HEK293 (cell line): Measurements from ENCODE around the gene TAF8.

Experiments
- CTCF ChIP-seq: fragments of 450-650 bp; formaldehyde crosslinking; IDR thresholded peaks from 2 replicates; pipeline ENCODE4 v1.5.1; 2016; ENCODE audit warnings: missing biosample characterization, missing genetic modification characterization
- INSM2 ChIP-seq: fragments of 450-650 bp; formaldehyde crosslinking; IDR thresholded peaks from 2 replicates; pipeline ENCODE4 v1.5.1; 2016; ENCODE audit warnings: missing biosample characterization, missing genetic modification characterization
- KLF8 ChIP-seq: fragments of 450-650 bp; formaldehyde crosslinking; IDR thresholded peaks from 2 replicates; pipeline ENCODE4 v1.5.1; 2016; ENCODE audit warnings: missing biosample characterization, missing genetic modification characterization
- KLF9 ChIP-seq: fragments of 450-650 bp; formaldehyde crosslinking; IDR thresholded peaks from 2 replicates; pipeline ENCODE4 v1.5.1; 2016; ENCODE audit warnings: missing biosample characterization, missing genetic modification characterization, low read depth
- MYNN ChIP-seq: fragments of 450-650 bp; formaldehyde crosslinking; IDR thresholded peaks from 2 replicates; pipeline ENCODE4 v1.5.1; 2016; ENCODE audit warnings: missing biosample characterization, missing genetic modification characterization, borderline replicate concordance
- OSR2 ChIP-seq: fragments of 450-650 bp; formaldehyde crosslinking; IDR thresholded peaks from 2 replicates; pipeline ENCODE4 v1.5.1; 2016; ENCODE audit warnings: missing biosample characterization, missing genetic modification characterization
- PRDM4 ChIP-seq: fragments of 450-650 bp; formaldehyde crosslinking; IDR thresholded peaks from 2 replicates; pipeline ENCODE4 v1.5.1; 2017; ENCODE audit warnings: missing biosample characterization, missing genetic modification characterization
- ZBTB21 ChIP-seq: fragments of 450-650 bp; formaldehyde crosslinking; IDR thresholded peaks from 2 replicates; pipeline ENCODE4 v1.5.1; 2017; ENCODE audit warnings: missing biosample characterization, missing genetic modification characterization
- ZEB2 ChIP-seq: fragments of 450-650 bp; formaldehyde crosslinking; IDR thresholded peaks from 2 replicates; pipeline ENCODE4 v1.5.1; 2016; ENCODE audit warnings: missing biosample characterization, missing genetic modification characterization
- ZIC2 ChIP-seq: fragments of 450-650 bp; formaldehyde crosslinking; IDR thresholded peaks from 2 replicates; pipeline ENCODE4 v1.5.1; 2016; ENCODE audit warnings: missing biosample characterization, missing genetic modification characterization
- ZNF10 ChIP-seq: fragments of 450-650 bp; formaldehyde crosslinking; IDR thresholded peaks from 2 replicates; pipeline ENCODE4 v1.5.1; 2017; ENCODE audit warnings: missing biosample characterization, missing genetic modification characterization
- ZNF146 ChIP-seq: fragments of 450-650 bp; formaldehyde crosslinking; IDR thresholded peaks from 2 replicates; pipeline ENCODE4 v1.5.1; 2016; ENCODE audit warnings: missing biosample characterization, missing genetic modification characterization
- ZNF169 ChIP-seq: fragments of 450-650 bp; formaldehyde crosslinking; IDR thresholded peaks from 2 replicates; pipeline ENCODE4 v1.5.1; 2016; ENCODE audit warnings: missing biosample characterization, missing genetic modification characterization
- ZNF175 ChIP-seq: fragments of 450-650 bp; formaldehyde crosslinking; IDR thresholded peaks from 2 replicates; pipeline ENCODE4 v1.5.1; 2016; ENCODE audit warnings: missing biosample characterization, missing genetic modification characterization
- ZNF2 ChIP-seq: fragments of 450-650 bp; formaldehyde crosslinking; IDR thresholded peaks from 2 replicates; pipeline ENCODE4 v1.5.1; 2016; ENCODE audit warnings: missing biosample characterization, missing genetic modification characterization
- ZNF202 ChIP-seq: fragments of 450-650 bp; formaldehyde crosslinking; IDR thresholded peaks from 2 replicates; pipeline ENCODE4 v1.5.1; 2016; ENCODE audit warnings: missing biosample characterization, missing genetic modification characterization, borderline replicate concordance
- ZNF24 ChIP-seq: fragments of 450-650 bp; formaldehyde crosslinking; IDR thresholded peaks from 2 replicates; pipeline ENCODE4 v1.5.1; 2016; ENCODE audit warnings: missing biosample characterization, missing genetic modification characterization
- ZNF324 ChIP-seq: fragments of 450-650 bp; formaldehyde crosslinking; IDR thresholded peaks from 2 replicates; pipeline ENCODE4 v1.5.1; 2016; ENCODE audit warnings: missing biosample characterization, missing genetic modification characterization
- ZNF335 ChIP-seq: fragments of 450-650 bp; formaldehyde crosslinking; conservative IDR thresholded peaks from 2 replicates; pipeline ENCODE4 v1.5.1; 2016; ENCODE audit warnings: missing biosample characterization, missing genetic modification characterization
- ZNF362 ChIP-seq: fragments of 450-650 bp; formaldehyde crosslinking; IDR thresholded peaks from 2 replicates; pipeline ENCODE4 v1.5.1; 2016; ENCODE audit warnings: missing biosample characterization, missing genetic modification characterization
- ZNF398 ChIP-seq: fragments of 450-650 bp; formaldehyde crosslinking; IDR thresholded peaks from 2 replicates; pipeline ENCODE4 v1.5.1; 2017; ENCODE audit warnings: missing biosample characterization, missing genetic modification characterization
- ZNF596 ChIP-seq: fragments of 450-650 bp; IDR thresholded peaks from 2 replicates; pipeline ENCODE4 v1.5.0; 2018; ENCODE audit warnings: missing biosample characterization, mild to moderate bottlenecking, missing genetic modification characterization, moderate library complexity
- ZNF600 ChIP-seq: fragments of 450-650 bp; formaldehyde crosslinking; IDR thresholded peaks from 2 replicates; pipeline ENCODE4 v1.5.1; 2016; ENCODE audit warnings: missing biosample characterization, missing genetic modification characterization
- ZNF629 ChIP-seq: fragments of 450-650 bp; formaldehyde crosslinking; IDR thresholded peaks from 2 replicates; pipeline ENCODE4 v1.5.1; 2017; ENCODE audit warnings: missing biosample characterization, missing genetic modification characterization
- ZNF639 ChIP-seq: fragments of 450-650 bp; formaldehyde crosslinking; IDR thresholded peaks from 2 replicates; pipeline ENCODE4 v1.5.1; 2016; ENCODE audit warnings: missing biosample characterization, missing genetic modification characterization
- ZNF692 ChIP-seq: fragments of 450-650 bp; formaldehyde crosslinking; IDR thresholded peaks from 2 replicates; pipeline ENCODE4 v1.5.1; 2016; ENCODE audit warnings: missing biosample characterization, missing genetic modification characterization
- ZSCAN30 ChIP-seq: fragments of 450-650 bp; IDR thresholded peaks from 2 replicates; pipeline ENCODE4 v1.5.1; 2018; ENCODE audit warnings: missing biosample characterization, mild to moderate bottlenecking, missing genetic modification characterization, moderate library complexity

TAF8 gene

GRCh38 chr6:42028234-42029061 is 21.9 kb upstream of the TAF8 start (continued):
- no peak for TF ChIP-seq CTCF (tag by site-specific recombination)
- peak; percentile 56; the same call in 1 of the 2 replicates for TF ChIP-seq ZNF24 (tag by site-specific recombination)
- 0 out of 2 replicates have a peak, but pooled peaks have one; percentile 34 for TF ChIP-seq ZNF10 (tag by site-specific recombination)
- TF ChIP-seq ZBTB21 (tag by site-specific recombination) = peak; percentile 51; the same call in 1 of the 2 replicates
- peak; percentile 53 for TF ChIP-seq ZIC2 (tag by site-specific recombination)
- peak; percentile 89 for TF ChIP-seq ZNF629 (tag by site-specific recombination)
- peak; percentile 41; the same call in 1 of the 2 replicates for TF ChIP-seq KLF8 (tag by site-specific recombination)
- TF ChIP-seq INSM2 (tag by site-specific recombination) = peak; percentile 31; the same call in 1 of the 2 replicates
- no peak for TF ChIP-seq ZNF175
- peak; percentile 47; the same call in 1 of the 2 replicates for TF ChIP-seq ZNF692 (tag by site-specific recombination)
- 0 out of 2 replicates have a peak, but pooled peaks have one; percentile 13 for TF ChIP-seq ZSCAN30 (tag by site-specific recombination)
- peak; percentile 28; the same call in 1 of the 2 replicates for TF ChIP-seq OSR2
- TF ChIP-seq ZNF335 = peak; percentile 50
- TF ChIP-seq ZNF600 (tag by site-specific recombination) = peak; percentile 95
- TF ChIP-seq ZEB2 (tag by site-specific recombination) = peak; percentile 84
- TF ChIP-seq KLF9 (tag by site-specific recombination) = no peak
- TF ChIP-seq ZNF169 (tag by site-specific recombination) = no peak
- no peak for TF ChIP-seq PRDM4
- peak; percentile 91 for TF ChIP-seq ZNF146 (tag by site-specific recombination)
- TF ChIP-seq ZNF398 (tag by site-specific recombination) = peak; percentile 45; the same call in 1 of the 2 replicates
- peak; percentile 76; the same call in 1 of the 2 replicates for TF ChIP-seq ZNF324 (tag by site-specific recombination)
- TF ChIP-seq ZNF2 (tag by site-specific recombination) = 0 out of 2 replicates have a peak, but pooled peaks have one; percentile 48
- 0 out of 2 replicates have a peak, but pooled peaks have one; percentile 16 for TF ChIP-seq ZNF639 (tag by site-specific recombination)
- peak; percentile 96 for TF ChIP-seq ZNF362 (tag by site-specific recombination)
- no peak for TF ChIP-seq MYNN
- TF ChIP-seq ZNF202 (tag by site-specific recombination) = no peak
- TF ChIP-seq ZNF596 = no peak
